Neural cell (in vitro differentiated cells): ENCODE measurements around the gene SHTN1.

Experiments used
- CTCF ChIP-seq: fragments of 450-650 bp; IDR thresholded peaks from 2 replicates; pipeline ENCODE4 v1.5.1; 2014; ENCODE audit warnings: antibody characterized with exemption, mild to moderate bottlenecking, moderate library complexity; ENCODE audit not compliant: poor library complexity, severe bottlenecking
- EP300 ChIP-seq: fragments of 450-650 bp; conservative IDR thresholded peaks from 2 replicates; pipeline ENCODE4 v1.6.1; 2014; ENCODE audit warnings: antibody characterized with exemption, mild to moderate bottlenecking, moderate library complexity; ENCODE audit not compliant: poor library complexity, severe bottlenecking
- EZH2 ChIP-seq: fragments of 200-600, 300-800 bp; shearing (Covaris generic), sonication (generic); IDR thresholded peaks from 2 replicates; pipeline ENCODE4 v1.6.1; 2014; ENCODE audit warnings: antibody characterized with exemption, low read length, borderline replicate concordance, mild to moderate bottlenecking; ENCODE audit not compliant: insufficient read depth, poor library complexity, severe bottlenecking
- MXI1 ChIP-seq: fragments of 450-650 bp; conservative IDR thresholded peaks from 2 replicates; pipeline ENCODE4 v1.6.1; 2014; ENCODE audit warnings: antibody characterized with exemption, mild to moderate bottlenecking; ENCODE audit not compliant: poor library complexity, severe bottlenecking
- POLR2AphosphoS5 ChIP-seq: IDR thresholded peaks from 2 replicates; pipeline ENCODE4 v1.6.1; 2012
- REST ChIP-seq: IDR thresholded peaks from 2 replicates; pipeline ENCODE4 v1.6.1; 2012; ENCODE audit warnings: borderline replicate concordance
- SMC3 ChIP-seq: fragments of 450-650 bp; conservative IDR thresholded peaks from 2 replicates; pipeline ENCODE4 v1.6.1; 2014; ENCODE audit warnings: antibody characterized with exemption, mild to moderate bottlenecking, moderate library complexity; ENCODE audit not compliant: poor library complexity

- TF ChIP-seq CTCF (no peak), SMC3 (no peak), EZH2 (no peak), EP300 (no peak), REST (no peak), POLR2AphosphoS5 (no peak), MXI1 (no peak)
Observed at GRCh38 chr10:116899626-116900025, 105.4 kb downstream of the SHTN1 start.
